ENCODE results near the gene MORC1.
"Not testable (repeated sequence)": the region's sequence is repeated elsewhere in the genome, so short reads cannot be mapped to it uniquely, and the experiment has no call there.

MORC1 gene

DNA sequence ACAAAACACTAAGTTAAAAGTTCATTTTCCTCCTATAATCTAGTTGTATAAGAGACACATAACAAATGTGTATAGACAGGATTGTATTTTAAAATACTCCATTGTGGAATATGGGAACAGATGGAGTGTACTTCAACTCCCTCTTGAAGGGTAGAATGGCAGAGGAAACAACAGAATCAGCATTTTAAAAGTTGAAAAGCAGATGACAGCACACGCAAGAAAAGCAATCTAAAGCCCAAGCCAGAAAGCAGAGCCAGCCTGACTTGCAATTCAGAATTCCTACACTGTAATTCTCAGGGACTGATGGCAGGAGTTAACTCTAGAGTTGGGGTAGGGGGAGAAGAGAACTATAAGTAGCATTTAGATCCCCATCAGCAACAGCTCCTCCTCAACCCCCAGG is 22.8 kb downstream of the MORC1 start:
- DNase-seq: no peak

- DNase-seq: no peak
These were observed 24.4 kb downstream of the MORC1 start for GRCh38 chr3:109093561-109093960.

- DNase-seq: no peak
These were observed 26.1 kb downstream of the MORC1 start for GRCh38 chr3:109091846-109092245.

DNA sequence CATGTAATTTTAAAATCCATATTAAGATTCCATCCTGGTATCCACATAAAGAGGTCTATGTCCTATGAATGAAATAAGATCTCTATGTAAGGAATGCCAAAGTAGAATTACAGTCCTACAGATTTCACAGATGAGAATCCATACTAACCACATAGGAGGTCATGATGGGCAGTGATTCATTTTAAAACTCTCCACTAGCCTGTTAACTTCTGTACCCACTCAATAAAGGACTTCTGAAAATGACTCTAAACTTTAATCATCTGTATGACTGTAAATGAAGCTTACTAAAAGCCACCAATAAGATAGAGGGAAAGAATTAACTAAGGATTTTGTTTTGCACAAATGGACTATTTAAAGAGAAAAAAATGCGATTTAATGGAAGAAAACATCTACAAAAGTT is 28.7 kb downstream of the MORC1 start:
- no peak for DNase-seq

DNA sequence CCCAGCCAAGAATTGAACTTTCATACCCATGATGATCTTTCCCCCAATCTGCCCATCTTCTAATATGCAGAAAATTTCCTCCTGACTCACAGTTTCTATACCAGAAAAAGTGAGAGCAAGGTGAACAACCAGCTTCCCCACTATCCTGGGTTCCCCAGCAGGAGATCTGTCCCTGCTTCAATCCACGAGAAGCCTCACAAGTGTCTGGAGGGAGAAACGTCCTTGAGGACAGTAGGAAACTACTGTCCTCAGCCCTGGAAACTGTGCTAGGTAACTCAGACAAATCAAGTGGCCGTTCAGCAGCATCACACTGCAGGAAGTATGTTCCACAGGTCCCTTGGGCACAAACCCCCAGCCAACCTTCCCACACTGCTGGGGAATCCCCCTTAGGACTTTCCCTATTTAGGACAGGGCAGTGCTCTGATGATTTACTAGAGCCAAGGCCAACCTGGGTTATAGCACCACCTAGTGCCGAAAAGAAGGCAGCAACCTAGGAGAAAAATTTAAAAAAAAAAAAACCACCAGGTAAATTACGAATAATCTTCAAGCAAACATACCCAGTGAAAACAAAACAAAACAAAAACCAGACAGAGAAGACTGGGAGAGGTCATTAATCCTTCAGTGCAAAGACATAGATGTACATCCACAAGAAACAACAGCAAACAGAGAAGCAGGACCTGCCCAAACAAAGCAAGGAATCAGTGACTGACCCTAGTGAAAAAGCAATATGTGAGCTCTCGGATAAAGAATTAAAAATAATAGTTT is 36.0 kb downstream of the MORC1 start:
- no peak for DNase-seq

GRCh38 chr3:109080090-109080489 is 37.8 kb downstream of the MORC1 start:
- not testable (repeated sequence) for DNase-seq

DNA sequence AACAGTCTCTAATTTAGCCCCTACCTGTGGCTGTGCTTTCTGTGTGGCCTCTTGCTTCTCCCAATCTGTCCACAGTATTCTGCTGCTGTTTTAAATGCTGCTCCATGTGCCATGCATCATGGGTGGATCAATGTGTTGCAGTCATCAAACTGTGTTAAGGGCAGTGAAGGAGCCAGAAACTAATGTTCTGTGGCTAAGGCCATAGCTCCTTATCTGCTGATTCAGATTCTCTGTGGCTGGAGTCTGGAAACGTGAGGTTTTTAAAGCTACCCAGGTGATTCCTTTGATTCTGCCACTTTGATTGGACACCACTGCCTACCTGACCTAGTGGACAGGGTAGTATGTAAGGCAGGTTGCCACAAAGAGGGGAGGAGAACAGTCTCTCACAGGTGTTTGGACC is 44.8 kb downstream of the MORC1 start:
- no peak for DNase-seq

GRCh38 chr3:109072194-109072593 is 45.7 kb downstream of the MORC1 start:
- DNase-seq: no peak

- no peak for DNase-seq
These were observed 46.4 kb downstream of the MORC1 start for GRCh38 chr3:109071350-109072142.

GRCh38 chr3:109070211-109070610 is 47.7 kb downstream of the MORC1 start:
- no peak for DNase-seq

DNA sequence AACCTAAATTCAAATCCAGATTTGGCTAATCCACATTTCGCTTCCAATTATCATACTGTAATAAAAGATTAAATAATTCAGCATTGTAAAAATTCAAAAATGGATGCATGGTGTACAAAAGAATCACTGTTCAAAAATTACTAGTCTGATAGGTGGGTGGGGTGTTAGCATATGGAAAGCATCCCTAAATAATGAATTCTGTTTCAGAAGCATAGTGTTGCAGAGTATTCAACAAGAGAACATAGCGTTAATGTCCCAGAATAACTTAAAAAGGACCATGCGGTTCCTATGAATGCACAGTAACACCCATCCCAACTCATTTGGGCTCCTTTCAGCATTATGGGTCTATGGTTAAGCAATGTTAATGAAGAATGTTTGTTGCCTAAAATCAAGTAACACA is 51.1 kb downstream of the MORC1 start:
- DNase-seq: no peak

- no peak for DNase-seq
These were observed 58.7 kb downstream of the MORC1 start for GRCh38 chr3:109059264-109059663.

DNA sequence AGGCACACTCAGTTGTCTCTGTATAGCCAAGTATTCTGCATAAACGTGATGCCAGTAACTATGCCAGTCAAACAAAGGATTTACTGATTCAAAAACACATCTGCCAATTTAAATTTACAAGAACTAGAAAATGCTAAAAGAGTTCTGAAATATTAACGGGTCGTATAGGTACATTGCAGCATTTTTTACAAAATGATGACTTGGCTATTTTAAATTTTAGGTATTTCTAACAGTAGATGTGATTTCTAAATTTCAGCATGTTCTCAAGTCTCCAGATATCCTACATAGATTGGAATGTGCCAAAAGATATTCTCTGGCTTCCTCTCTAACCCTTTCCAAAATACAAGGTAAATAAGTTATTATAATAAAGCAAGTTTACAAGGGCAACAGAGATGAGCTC is 60.3 kb downstream of the MORC1 start:
- no peak for DNase-seq

- DNase-seq: no peak
These were observed 60.9 kb downstream of the MORC1 start for GRCh38 chr3:109057056-109057455.

- DNase-seq: peak; percentile 36
These were observed 67.3 kb downstream of the MORC1 start for GRCh38 chr3:109050591-109051167.

DNA sequence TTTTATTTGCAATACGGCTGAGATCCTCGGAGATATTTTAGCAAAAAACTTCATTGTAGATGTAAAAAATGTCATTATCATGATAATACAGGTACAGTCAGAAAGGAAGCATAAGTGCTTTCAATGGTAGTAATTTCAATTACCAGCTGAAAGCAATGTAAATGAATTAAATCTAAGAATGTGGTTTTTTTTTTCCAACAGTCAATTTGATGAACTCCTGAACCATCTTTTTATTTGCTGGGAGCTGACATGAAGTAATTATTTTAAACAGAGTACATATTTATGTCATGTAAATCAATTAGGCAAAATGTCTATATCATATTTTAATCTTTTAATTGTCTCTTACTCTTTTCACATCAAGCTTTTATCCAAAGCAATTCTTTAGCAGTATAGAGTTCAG is 70.6 kb downstream of the MORC1 start:
- DNase-seq: no peak

- no peak for DNase-seq
These were observed 72.5 kb downstream of the MORC1 start for GRCh38 chr3:109045271-109046040.

DNA sequence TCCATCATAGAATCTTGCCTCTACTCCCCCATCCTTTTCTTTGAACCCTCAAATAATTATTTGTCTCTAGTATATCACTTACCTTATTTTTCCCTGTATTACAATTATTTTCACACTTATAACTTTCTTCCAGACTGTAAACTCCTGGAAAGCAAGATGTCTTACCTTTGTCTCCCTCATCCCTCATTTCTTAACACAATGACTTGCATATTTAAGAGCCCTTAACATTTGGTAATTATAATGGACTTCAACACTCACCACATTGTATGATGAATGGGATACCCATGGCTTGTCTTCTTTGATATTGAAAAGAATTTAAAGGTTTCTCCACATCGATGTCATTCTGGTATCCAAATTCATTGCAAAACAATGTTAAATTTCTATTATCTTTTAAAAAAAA is 82.9 kb downstream of the MORC1 start:
- DNase-seq: no peak

- DNase-seq: no peak
These were observed 84.8 kb downstream of the MORC1 start for GRCh38 chr3:109033000-109033660.

DNA sequence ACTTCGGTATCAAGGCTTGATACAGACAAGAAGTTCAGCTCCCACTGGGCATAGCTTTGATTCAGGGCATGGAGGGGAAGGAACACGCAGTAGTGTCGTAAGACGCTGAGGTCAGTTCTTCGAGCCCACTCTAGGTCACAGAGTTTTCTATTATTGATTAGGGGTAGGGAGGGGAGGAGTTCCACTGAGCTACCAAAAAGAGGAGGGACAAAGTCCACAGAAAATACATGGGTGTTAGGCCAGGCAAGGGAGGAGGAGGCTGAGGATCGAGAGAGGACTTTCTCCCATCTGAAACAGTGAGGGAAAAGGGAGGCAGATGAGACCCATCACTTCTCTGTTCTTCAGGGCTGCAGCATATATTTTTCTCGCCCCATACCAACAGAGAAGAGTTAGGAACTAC is 89.2 kb downstream of the MORC1 start:
- DNase-seq: no peak

DNA sequence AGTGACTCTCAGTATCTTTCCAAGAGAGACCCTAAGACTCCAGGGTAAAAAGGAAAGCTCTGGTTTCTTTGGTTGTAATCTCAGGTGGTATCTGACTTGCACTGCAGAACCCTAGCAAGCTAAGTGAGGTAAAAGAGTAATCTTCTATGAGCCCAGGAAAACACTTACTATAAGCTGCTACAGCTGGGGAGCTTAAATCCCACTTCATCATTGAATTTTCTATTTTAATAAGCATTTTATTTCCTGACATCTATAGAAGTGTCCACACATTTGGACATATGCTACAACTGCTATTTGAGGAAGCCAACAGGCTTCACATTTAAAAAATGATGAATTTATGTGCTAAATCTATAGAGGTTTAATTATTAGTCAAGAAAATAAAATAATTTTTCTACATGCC is 91.1 kb downstream of the MORC1 start:
- no peak for DNase-seq

DNA sequence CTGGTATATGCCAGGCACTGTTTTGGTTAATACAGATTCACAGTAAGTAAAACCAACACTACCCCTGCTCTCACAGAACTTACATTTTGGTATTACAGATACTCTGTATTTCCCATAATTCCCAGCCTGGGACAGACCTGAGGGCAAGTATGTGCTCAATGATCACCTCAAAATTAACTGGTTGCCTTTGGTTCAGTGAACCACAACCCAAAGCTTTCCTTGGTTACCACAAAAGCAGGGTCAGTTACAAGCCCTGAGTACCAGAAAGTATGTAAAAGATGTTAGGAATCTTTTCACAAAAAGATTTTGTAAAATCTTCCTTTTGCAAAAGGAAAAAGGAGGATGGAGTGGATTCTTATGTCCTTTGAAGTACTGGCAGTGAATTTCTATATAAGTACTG is 92.0 kb downstream of the MORC1 start:
- no peak for DNase-seq

Data from NCI-H510A treated with DMSO at 0.1 percent for 48 hours (cell line).